Stimulated activated naive CD4-positive, alpha-beta T cell (primary cell): ENCODE measurements around the gene CAP2.
"Not testable (repeated sequence)": the region's sequence is repeated elsewhere in the genome, so short reads cannot be mapped to it uniquely, and the experiment has no call there.

Experiments
- DNase-seq, 6 experiments: peaks; one replicate each; lab custom pipeline; 2025; lab: John Stamatoyannopoulos, UW

Gene CAP2

GRCh38 chr6:17439243-17439993 is 46.0 kb downstream of the CAP2 start:
- DNase-seq, result no peak

GRCh38 chr6:17440811-17441210 is 47.4 kb downstream of the CAP2 start:
- DNase-seq, result not testable (repeated sequence)

DNA sequence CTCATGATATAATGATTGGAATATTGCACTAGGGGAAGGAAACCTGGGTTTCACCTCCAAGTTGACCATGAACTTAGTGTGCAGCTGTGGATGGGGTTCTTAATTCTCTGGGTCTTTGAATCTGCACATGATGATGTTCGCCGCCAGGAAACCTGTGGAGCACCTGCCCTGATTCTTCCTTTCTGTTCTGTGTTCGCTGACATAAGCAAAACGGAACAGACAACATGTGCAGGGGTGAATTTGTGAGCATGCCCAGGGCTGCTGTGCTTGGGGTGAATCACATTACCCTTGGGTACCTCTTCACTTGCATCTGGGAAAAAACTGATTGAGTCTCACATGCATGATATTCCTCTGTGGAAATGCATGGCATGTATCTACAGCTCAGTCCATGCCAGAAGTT is 48.8 kb downstream of the CAP2 start:
- no peak for DNase-seq

DNA sequence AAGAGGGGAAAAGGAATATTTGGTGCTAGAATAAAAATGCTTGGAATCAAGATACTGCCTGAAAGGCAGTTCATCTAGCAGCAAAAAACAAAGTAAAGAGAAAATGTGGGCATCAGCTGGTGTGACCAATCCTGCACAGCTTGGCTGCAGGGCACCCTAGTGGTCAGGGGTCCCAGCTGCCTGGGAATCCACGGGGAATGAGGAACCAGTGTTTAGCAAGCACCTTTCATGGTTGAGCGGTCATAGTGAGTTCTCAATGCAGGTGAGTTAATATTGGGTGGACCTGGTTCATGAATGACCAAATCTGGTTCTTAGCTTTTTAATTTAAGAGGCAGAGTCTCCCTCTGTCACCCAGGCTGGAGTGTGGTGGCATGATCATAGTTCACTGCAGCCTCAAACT is 53.3 kb downstream of the CAP2 start:
- DNase-seq, result no peak

- no peak for DNase-seq
These were observed 54.8 kb downstream of the CAP2 start for GRCh38 chr6:17448165-17448564.

- no peak for DNase-seq
These were observed 57.0 kb downstream of the CAP2 start for GRCh38 chr6:17450397-17450796.

DNA sequence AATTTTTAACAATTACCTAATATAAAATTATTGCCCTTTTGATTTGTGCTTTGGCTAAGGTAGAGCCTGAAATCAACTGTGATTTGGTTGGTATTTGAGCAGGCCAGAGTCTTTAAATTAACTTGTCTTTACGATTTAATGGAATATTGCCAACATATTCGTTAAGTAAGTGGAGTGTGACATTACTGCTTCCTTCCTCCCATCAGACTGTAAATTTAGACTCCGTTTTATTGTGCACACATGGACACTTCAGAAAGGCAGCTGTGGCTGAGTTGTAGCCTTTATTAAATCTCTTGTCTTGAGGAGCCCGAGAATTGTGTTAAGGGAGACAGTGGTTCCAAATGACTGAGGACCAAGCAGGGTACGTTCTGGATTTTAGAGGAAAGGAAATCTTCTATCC is 57.4 kb downstream of the CAP2 start:
- no peak for DNase-seq

- no peak for DNase-seq
These were observed 58.7 kb downstream of the CAP2 start for GRCh38 chr6:17452096-17452495.

DNA sequence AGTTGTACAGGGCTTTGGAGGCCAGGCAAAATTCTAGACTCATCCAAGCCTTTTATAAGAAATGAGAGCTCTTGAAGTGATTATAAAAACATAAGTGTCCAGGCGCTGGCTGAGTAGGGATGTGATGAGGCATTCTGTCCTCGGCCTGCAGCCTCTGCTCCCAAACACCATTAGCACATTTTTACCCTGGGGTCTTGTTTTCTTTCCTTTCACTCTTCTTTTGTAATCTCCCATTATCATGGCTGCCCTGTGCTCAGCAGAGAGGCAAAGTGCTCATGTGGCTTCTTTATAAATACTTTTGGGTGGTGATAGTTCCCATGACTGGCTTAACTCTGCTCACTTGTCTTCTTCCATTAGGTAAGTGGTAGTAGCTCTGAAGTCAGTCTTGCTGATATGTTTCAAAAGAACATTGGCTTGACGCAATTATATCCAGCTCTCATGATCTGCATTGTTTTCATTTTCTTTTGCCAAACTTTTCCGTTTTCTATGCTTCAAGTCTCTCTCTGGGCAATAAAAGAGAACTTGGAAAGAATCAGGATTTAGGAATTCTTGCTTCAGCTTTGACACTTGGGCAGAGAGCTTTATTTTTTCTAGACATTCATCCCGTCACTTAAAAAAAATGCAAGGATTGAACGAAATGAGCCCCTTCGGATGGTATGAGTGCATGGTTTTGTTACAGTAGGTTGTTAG is 61.1 kb downstream of the CAP2 start:
- DNase-seq, result no peak

DNA sequence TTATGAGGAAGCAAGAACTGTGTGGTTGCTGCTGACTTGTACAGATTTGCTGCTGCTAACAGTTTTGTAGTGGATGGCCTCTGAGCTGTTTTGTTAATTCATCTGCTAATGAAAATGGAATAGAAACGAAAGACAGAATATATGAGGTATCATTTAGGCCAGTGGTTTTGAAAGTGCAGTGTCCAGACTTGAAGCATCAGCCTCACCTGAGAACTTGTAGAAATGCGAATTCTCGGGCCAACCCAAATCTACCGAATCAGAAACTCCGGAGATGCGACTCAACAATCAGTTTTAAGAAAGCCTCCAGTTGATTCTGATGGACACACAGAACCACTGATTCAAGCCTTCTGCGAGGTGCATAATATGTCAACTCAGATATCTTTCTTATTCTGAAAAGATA is 62.5 kb downstream of the CAP2 start:
- DNase-seq, result no peak

GRCh38 chr6:17456711-17457110 is 63.3 kb downstream of the CAP2 start:
- no peak for DNase-seq

- DNase-seq, result no peak
These were observed 64.0 kb downstream of the CAP2 start for GRCh38 chr6:17457405-17457804.

DNA sequence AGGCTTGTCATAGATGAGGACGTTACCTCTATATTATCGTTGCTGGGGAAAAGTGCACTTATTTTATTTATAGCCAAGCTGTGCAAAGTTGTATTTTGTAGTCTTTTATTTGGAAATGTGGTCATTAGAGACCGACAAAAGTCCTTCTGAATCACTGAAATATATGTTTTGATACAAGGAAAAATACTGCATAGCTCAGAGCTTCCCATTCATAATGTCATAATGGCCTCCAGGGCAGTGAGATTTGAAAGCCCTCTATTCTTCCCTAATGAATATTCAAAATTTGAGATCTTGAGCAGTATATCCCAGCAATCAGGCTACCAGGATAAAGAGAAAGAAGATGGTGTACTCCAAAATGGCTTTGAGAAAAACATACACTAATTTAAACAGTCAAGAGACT is 64.6 kb downstream of the CAP2 start:
- DNase-seq, result no peak

DNA sequence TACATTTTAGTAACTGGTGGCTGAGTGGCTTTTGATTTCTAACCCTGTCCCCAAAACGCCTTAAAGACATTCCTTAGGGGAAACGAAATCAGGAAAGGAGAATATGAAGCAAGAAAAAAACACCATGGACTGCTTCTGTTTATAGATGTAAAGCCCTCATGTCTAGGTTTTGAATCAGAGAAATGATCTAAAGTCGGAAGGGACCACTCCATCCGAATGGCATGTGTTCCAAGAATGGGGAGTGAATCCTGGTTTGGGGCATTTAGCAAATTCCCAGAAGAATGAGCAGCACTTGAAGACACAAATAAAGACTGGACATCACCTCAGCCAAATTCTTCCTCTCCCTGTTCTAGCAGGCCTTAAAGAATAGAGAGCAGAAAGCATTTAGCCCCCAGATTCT is 65.6 kb downstream of the CAP2 start:
- DNase-seq, result no peak

DNA sequence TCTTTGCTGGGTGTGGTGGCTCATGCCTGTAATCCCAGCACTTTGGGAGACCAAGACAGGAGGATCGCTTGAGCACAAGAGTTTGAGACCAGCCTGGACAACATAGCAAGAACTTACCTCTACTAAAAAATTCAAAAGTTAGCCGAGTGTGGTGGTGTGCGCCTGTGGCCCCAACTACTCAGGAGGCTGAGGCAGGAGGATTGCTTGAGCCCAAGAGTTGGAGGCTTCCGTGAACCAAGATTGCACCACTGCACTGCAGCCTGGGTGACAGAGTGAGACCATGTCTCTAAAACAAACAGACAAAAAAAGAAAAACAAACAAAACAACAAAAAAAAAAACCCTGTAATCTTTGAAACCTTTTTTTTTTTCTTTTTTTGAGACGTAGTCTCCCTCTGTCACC is 67.5 kb downstream of the CAP2 start:
- DNase-seq, result no peak

DNA sequence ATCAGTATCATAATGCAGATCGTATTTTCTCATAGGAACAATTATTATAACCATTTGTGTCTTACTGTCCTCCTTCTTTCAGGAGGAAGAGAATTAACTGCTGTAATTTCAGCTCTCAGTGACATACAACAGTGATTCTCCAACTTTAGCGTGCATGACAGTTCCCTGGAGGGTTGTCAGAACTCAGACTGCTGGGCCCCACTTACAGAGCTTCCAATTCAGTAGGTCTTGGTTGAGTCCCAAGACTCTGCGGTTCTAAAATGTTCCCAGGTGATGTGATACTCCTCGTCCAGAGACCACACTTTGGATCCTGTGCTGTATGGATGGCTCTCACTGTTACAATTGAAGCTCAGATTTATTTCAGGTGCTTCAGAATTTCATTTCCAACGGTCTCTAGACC is 72.8 kb downstream of the CAP2 start:
- no peak for DNase-seq

- no peak for DNase-seq
These were observed 73.3 kb downstream of the CAP2 start for GRCh38 chr6:17466707-17467106.

DNA sequence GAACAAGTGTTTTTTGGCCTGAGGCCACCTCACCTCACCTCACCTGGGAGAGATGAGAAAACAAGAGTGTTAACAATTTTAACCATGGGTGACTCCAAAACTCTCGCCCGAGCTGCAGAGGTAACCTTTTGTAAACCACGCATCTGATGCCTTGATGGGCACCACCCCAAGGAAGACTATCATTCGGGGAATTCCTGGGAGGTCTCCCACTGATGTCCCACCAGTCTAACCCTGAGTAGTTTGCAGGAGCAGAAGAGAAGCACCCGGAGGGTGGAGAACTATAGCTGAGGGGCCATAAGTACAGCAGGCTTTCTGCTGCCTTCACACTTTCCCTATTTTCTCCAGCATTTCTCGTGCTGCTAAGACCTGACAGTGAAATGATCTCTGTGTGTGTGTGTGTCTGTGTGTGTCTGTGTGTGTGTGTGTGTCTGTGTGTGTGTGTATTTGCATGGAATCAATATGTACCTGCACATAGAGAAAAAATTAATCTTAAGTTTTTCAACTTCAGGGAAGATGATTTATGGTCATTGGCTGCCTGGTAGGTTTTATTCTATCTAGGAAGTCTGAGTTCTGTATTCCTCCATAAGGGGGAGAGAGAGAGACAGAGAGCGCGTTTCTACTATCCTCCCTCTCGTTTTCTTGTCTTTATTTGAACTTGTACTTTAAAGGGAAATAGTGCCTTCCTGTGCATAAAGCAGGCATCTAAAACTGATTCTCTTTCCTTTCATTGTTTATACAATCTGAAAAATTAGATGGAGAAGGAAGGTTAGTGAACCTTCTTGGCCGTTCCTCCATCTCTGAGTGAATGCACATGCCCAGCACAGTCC is 75.8 kb downstream of the CAP2 start:
- DNase-seq, result no peak

DNA sequence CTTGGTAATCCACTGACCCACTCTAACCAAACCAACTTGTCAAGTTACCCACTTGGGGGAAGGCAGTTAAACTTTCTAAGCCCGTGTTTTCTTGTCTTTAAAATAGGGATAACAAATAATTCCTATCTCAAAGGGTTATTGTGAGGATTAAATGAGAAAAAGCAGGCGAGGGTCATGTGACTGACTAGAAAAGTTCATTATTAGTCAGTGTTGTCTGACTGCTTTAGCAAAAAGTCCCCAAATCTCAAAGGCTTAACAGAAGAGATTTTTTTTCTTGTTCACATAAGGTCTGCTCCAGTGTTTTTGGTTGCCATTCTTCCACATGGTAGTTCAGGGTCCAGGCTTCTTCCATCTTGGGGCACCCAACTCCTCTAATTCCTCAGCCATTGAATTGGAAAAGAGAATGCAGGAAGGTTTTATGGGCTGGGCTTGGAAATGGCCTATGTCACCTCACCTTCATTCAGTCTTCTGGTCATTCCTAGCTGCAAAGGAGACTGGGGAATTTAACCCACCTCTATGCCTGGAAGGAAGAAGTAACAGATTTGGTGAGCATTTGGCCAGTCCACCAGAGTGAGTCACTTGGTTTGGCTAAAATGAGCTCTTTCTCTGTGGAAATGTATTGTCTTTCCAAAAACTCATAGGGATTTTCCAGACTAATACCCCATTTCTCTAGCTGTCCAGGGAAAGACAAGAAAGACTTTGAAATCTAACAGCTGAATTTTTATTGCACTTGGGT is 77.0 kb downstream of the CAP2 start:
- no peak for DNase-seq

DNA sequence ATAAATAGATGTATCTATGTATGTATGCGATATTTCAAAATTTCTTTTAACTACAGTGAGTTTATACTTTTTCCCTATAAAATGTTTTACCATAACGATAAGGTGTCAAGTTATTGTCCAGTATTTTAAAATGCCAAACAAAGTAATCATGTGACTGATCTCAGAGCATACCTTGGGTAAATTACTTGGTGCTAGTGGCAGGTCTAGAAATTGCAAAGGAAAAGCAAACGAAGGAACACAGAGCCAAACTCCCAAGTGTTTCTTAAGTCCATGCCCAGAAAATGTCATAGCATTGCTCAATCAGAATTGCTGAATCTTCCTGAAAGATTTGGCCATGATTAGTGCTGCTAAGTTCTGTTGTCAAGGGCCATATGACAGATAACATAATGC is 77.5 kb downstream of the CAP2 start:
- DNase-seq, result no peak

DNA sequence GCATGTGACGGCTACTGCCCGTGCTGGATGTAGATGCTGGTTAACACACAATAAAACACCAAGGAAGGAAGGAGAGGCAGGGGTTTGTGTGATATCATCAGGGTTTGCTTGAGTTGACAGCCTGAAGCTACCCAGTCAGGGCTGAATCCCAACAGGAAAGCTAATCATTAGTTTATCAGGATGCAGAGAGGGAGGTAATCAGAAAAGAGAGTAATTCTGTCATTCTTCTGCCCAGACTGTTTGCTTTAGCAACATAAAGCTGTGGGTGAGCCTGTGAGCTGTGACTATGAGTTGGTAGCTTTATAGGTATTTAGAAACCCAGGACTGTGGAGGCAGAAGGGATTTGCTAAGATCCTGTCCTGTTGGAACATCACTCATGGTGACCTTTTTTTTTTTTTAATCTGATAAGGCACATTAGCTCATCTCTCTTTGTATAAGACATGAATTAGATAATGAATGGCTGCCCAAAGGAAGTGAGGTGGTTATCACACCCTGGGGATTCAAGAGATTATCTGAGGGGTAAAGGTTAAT is 79.3 kb downstream of the CAP2 start:
- DNase-seq, result no peak

- no peak for DNase-seq
These were observed 80.2 kb downstream of the CAP2 start for GRCh38 chr6:17473554-17473953.
